ENCODE results near the gene ASB4. TPM values are rescaled to one million over a fixed set of nuclear protein-coding genes. Genes with fewer than 3 reads are reported as not detected.
"Not testable (repeated sequence)": the region's sequence is repeated elsewhere in the genome, so short reads cannot be mapped to it uniquely, and the experiment has no call there.

Gene ASB4
- total and polyA plus RNA-seq, 8 donors, result 0.03 to 1.7 (median 0.28) TPM; not detected in 4

DNA sequence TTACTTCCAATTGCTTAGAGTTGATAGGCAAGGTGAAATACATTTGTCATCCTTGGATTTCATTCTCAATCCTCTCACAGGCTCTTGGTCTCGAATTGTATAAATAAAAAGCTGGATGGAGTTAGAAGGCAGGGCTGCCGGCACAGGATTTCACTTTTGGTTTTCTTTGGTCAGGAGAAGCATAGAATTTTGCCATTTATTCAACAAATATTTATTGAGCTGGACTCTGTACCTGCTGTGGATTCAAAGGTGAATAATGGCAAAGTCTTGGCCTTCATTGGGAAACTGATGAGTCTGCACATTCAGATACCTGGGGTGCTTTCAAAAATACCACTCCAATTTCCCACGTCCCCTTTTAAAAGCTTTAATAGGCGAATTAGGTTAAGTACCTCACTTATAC, 60.9 kb downstream of the ASB4 start:
- 41 to 52% (median 43%) methylated on average over 4 of the region's 4 CpGs for WGBS, 5 donors
- no peaks in the 10 kb centered on the region for H3K27me3 ChIP-seq
- peak overlapping the region; percentile 41 to 96 (median 90) for H3K27ac ChIP-seq
- H3K36me3 ChIP-seq, result no peaks in the 10 kb centered on the region
- intact Hi-C loops (cut with DNase I; ENCODE audit: low total_unique reads), result no loop called here
- H3K4me1 ChIP-seq, result peaks cover 56 to 76% (median 62%) of the 10 kb centered on the region in 4 donors
- peak in 1 of 2 donors; percentile 49 for DNase-seq
- H3K4me3 ChIP-seq, result peak overlapping the region in 1 of 4 donors; percentile 25
- no peak for TF ChIP-seq EP300 (IDR thresholded peaks at IDR 0.05)
- TF ChIP-seq, protein P1, sequence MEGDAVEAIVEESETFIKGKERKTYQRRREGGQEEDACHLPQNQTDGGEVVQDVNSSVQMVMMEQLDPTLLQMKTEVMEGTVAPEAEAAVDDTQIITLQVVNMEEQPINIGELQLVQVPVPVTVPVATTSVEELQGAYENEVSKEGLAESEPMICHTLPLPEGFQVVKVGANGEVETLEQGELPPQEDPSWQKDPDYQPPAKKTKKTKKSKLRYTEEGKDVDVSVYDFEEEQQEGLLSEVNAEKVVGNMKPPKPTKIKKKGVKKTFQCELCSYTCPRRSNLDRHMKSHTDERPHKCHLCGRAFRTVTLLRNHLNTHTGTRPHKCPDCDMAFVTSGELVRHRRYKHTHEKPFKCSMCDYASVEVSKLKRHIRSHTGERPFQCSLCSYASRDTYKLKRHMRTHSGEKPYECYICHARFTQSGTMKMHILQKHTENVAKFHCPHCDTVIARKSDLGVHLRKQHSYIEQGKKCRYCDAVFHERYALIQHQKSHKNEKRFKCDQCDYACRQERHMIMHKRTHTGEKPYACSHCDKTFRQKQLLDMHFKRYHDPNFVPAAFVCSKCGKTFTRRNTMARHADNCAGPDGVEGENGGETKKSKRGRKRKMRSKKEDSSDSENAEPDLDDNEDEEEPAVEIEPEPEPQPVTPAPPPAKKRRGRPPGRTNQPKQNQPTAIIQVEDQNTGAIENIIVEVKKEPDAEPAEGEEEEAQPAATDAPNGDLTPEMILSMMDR (IDR thresholded peaks at IDR 0.05), result no peak
- TF ChIP-seq POLR2AphosphoS5 (IDR thresholded peaks at IDR 0.05), result no peak
- TF ChIP-seq POLR2A (IDR thresholded peaks at IDR 0.05), result no peak
- no peaks in the 10 kb centered on the region for H3K9me3 ChIP-seq

DNA sequence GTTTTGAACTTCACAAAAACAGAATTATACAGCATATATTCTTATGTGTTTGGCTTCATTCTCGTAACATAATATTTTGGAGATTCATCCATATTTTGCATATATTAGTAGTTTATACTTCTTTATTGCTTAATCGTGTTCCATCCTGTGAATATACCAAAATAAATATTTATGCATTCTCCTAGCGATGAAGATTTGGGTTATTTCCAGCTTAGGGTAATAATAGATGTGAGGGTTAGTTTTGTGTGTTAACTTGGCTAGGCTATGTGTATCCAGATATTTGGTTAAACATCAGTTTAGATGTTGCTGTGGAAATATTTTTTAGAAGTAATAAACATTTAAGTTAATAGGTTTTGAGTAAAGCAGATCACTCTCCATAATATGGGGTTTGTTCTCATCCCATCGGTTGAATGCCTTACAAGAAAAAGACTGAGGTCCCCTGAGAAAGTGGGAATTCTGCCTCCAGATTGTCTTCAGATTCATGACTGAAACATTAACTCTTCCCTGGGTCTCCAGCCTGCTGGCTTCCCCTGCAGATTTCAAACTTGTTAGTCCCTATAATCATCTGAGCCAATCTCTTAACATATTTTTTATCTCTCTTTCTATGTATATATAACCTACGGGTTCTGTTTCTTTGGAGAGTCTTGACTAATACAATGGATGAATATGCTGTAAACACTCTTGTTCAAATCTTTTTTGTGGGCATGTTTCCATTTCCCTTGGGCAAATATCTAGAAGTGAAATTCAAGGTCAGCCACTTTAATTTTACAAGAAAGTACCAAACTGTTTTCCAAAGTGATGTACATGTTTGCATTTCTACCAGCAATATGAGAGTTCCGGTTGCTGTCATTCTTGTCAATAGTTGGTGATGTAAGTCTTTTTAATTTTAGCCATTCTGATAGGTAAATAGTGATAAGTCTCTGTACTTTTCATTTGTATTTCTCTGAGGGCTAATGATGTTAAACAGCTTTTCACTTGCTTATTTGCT, 61.9 kb downstream of the ASB4 start:
- TF ChIP-seq EP300 (IDR thresholded peaks at IDR 0.05), result no peak
- TF ChIP-seq POLR2AphosphoS5 (IDR thresholded peaks at IDR 0.05), result no peak
- TF ChIP-seq POLR2A (IDR thresholded peaks at IDR 0.05), result no peak
- peaks cover 56 to 79% (median 62%) of the 10 kb centered on the region in 4 donors for H3K4me1 ChIP-seq
- intact Hi-C loops (cut with DNase I; ENCODE audit: low total_unique reads), result no loop called here

DNA sequence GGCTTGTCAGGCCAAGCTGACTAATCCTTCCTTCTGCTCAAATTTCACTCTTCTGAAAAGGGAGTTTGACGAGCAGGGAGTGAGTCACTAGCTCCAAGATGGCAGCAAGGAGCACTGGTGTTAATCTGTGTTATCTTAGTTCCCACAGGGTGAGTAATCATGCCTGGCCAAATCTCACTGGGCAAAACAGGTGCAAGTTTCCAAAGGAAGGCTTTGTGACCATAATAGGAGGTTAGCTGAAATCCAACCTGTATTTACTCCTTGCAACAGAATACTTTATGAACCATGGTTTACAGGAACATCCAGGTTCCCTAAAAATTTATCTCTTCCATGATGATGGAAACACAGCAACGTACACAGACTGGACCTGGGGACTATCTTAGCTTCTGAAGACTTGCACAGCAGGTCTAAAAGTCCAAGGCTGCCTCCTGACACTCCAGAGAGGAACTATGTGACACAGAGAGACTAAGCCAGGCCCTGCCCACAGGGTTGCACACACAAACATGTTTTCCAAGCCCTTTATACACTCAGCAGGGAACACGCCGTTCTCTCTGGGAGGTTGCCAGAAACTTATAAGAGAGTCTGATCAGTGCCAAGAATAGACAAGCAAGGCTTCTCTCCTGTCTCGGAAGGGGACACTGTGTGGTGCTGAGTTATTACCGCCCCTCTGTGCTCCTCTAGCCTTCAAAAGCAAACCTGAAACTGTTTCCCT, 64.2 kb downstream of the ASB4 start:
- peak overlapping the region; percentile 87 to 96 (median 90) for H3K27ac ChIP-seq
- H3K4me3 ChIP-seq, result no peak overlapping the region
- no peaks in the 10 kb centered on the region for H3K27me3 ChIP-seq
- H3K4me1 ChIP-seq, result peaks cover 56 to 70% (median 63%) of the 10 kb centered on the region in 4 donors
- 5 to 16% (median 11%) methylated on average over 6 of the region's 6 CpGs for whole genome bisulfite sequencing, 5 donors
- peak; percentile 80 to 94 for DNase-seq
- intact Hi-C loops (cut with DNase I; ENCODE audit: low total_unique reads), result no loop called here
- TF ChIP-seq POLR2AphosphoS5 (IDR thresholded peaks at IDR 0.05) (peak; percentile 98 to 100 (median 99)), EP300 (IDR thresholded peaks at IDR 0.05) (peak; percentile 98)
- TF ChIP-seq, protein P1 (IDR thresholded peaks at IDR 0.05), result no peak
- H3K9me3 ChIP-seq, result no peaks in the 10 kb centered on the region
- H3K36me3 ChIP-seq, result no peaks in the 10 kb centered on the region

More for the DNA sequence above, 61.9 kb downstream of the ASB4 start:
- Histone ChIP-seq H3K36me3 (no peaks in the 10 kb centered on the region), H3K9me3 (no peaks in the 10 kb centered on the region), H3K4me3 (no peak overlapping the region), H3K27me3 (no peaks in the 10 kb centered on the region), H3K27ac (peak overlapping the region; percentile 57 to 96 (median 90))
- DNase-seq, result no peak
- 28 to 52% (median 35%) methylated on average over 6 of the region's 6 CpGs for WGBS, 5 donors

DNA sequence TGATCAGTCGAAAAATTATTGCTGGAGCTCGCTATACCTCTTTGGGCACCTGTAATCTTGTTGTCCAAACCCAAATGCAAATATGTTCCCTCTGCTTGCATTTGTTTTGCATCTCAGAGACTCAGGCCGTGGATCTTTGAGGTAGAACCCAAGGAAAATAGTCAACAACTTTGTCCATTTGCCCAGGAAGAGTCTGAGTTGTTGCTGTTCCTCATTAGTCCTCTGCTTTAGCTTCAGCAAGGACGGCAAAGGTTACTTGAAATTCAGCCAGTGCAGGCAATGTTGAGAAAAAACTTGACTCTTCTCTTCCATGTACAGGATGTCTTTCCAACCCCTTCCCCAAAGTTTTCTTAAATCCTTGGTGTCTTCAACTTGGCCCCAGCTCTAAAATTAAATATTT, 64.8 kb downstream of the ASB4 start:
- peak overlapping the region; percentile 87 to 96 (median 90) for H3K27ac ChIP-seq
- 15 to 38% (median 16%) methylated on average over 4 of the region's 4 CpGs for WGBS, 5 donors
- peaks cover 53 to 64% (median 59%) of the 10 kb centered on the region in 4 donors for H3K4me1 ChIP-seq
- H3K27me3 ChIP-seq, result no peaks in the 10 kb centered on the region
- TF ChIP-seq, protein P1 (IDR thresholded peaks at IDR 0.05), result no peak
- TF ChIP-seq POLR2A (IDR thresholded peaks at IDR 0.05), result no peak
- TF ChIP-seq POLR2AphosphoS5 (IDR thresholded peaks at IDR 0.05), result no peak
- no peak for TF ChIP-seq EP300 (IDR thresholded peaks at IDR 0.05)
- no peak for DNase-seq
- H3K36me3 ChIP-seq, result no peaks in the 10 kb centered on the region
- no peaks in the 10 kb centered on the region for H3K9me3 ChIP-seq
- H3K4me3 ChIP-seq, result no peak overlapping the region
- intact Hi-C loops (cut with DNase I; ENCODE audit: low total_unique reads), result no loop called here

- peak overlapping the region in 2 of 5 donors; percentile 93 to 96 for H3K27ac ChIP-seq
- intact Hi-C loops (cut with DNase I; ENCODE audit: low total_unique reads); DNase-seq; H3K36me3 ChIP-seq; H3K9me3 ChIP-seq; H3K4me3 ChIP-seq; H3K27me3 ChIP-seq: not testable (repeated sequence)
- peaks cover 36 to 47% (median 42%) of the 10 kb centered on the region in 4 donors for H3K4me1 ChIP-seq
- 77 to 94% (median 86%) methylated on average over 17 to 45 of the region's 45 CpGs for WGBS, 5 donors
Observed at GRCh38 chr7:95552010-95552926, 66.5 kb downstream of the ASB4 start.

All from stomach (tissue), 9 donors.